ENCODE measurements around the gene CGB3. TPM values are rescaled to one million over a fixed set of nuclear protein-coding genes. Genes with fewer than 3 reads are reported as not detected.

CGB3 gene
- polyA plus RNA-seq, 1 of the 3 experiments (the other 2 are of a cell fraction) = 0.10 TPM

DNA sequence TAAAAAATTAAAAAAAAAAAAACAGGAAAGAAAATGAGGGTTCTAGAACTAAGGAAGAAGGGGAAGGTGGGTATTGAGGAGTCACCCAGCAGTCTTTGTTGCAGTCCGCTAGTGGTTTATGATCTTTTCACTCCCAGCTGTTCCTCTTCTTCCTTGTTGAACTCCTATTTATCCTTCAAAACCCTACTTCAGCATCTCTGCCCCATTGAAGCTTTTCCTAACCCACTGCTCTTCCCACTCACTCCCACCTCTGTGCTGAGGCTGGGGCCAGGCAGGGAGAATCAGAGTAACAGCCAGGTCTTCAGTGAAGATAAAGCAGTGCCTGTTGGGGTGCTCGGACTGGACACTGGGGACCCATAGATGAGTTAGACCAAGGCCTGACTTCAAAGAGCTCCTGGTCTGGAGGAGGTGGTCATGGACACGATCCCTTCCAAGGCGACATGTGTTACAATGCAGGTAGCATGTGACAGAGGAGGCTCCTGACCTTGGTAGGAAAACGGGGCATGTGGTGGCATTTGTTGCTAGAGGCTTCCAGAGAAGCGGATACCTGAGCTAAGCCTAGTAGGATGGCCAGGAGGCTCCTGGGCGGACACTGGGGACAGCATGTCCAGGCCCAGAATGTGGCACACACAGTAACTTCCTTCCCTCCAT lies 19.0 kb downstream of the CGB3 start:
- POLR2A ChIA-PET = no interaction called here
- WGBS (ENCODE audit: low lambda C conversion rate) = 95% methylated on average over 5 of the region's 7 CpGs
- no peaks in the 10 kb centered on the region for H3K4me1 ChIP-seq (ENCODE audit: control insufficient read depth in 1 of 2, insufficient read depth in 2 of 2, low read depth in 1 of 2, low read length in 1 of 2)

More for the DNA sequence above, 19.0 kb downstream of the CGB3 start:
- CTCF ChIA-PET = interaction anchor here (0.7 to 2.9 kb wide), 5 partner anchors 12 to 98 kb away, joined by 3 to 14 read pairs (median 4); partner anchors contain the start of genes GYS1 and RUVBL2
- no peak overlapping the region for H2AFZ ChIP-seq (ENCODE audit: low read depth)
- H3K79me2 ChIP-seq (ENCODE audit: insufficient read depth) = peaks cover 24% of the 10 kb centered on the region; the same call in 1 of the 2 replicates
- peaks cover 20 to 42% of the 10 kb centered on the region in 2 experiments for H3K36me3 ChIP-seq (replicated peaks in 1 of 2; ENCODE audit: control insufficient read depth in 1 of 2, insufficient read depth in 2 of 2, low read length in 1 of 2)
- no peak for DNase-seq
- no peak overlapping the region for H3K27ac ChIP-seq (ENCODE audit: low read depth in 2 of 2, low read length in 1 of 2)
- H3K9me2 ChIP-seq = no peaks in the 10 kb centered on the region
- H3K9ac ChIP-seq = no peak overlapping the region
- no peak for TF ChIP-seq MXI1 (IDR thresholded peaks at IDR 0.05; ENCODE audit: low read depth, low read length)
- no peak for TF ChIP-seq TCF12 (IDR thresholded peaks at IDR 0.05)
- no peak for TF ChIP-seq GABPA (IDR thresholded peaks at IDR 0.05; ENCODE audit: low read depth)
- TF ChIP-seq SIN3A (IDR thresholded peaks at IDR 0.05; ENCODE audit: borderline replicate concordance, low read depth, low read length) = no peak
- no peak for TF ChIP-seq JUND (IDR thresholded peaks at IDR 0.05)
- TF ChIP-seq RAD21 (IDR thresholded peaks at IDR 0.05; ENCODE audit: low read length) = no peak
- TF ChIP-seq, protein P1, sequence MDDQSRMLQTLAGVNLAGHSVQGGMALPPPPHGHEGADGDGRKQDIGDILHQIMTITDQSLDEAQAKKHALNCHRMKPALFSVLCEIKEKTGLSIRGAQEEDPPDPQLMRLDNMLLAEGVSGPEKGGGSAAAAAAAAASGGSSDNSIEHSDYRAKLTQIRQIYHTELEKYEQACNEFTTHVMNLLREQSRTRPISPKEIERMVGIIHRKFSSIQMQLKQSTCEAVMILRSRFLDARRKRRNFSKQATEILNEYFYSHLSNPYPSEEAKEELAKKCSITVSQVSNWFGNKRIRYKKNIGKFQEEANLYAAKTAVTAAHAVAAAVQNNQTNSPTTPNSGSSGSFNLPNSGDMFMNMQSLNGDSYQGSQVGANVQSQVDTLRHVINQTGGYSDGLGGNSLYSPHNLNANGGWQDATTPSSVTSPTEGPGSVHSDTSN (IDR thresholded peaks at IDR 0.05) = no peak
- TF ChIP-seq, protein P2, sequence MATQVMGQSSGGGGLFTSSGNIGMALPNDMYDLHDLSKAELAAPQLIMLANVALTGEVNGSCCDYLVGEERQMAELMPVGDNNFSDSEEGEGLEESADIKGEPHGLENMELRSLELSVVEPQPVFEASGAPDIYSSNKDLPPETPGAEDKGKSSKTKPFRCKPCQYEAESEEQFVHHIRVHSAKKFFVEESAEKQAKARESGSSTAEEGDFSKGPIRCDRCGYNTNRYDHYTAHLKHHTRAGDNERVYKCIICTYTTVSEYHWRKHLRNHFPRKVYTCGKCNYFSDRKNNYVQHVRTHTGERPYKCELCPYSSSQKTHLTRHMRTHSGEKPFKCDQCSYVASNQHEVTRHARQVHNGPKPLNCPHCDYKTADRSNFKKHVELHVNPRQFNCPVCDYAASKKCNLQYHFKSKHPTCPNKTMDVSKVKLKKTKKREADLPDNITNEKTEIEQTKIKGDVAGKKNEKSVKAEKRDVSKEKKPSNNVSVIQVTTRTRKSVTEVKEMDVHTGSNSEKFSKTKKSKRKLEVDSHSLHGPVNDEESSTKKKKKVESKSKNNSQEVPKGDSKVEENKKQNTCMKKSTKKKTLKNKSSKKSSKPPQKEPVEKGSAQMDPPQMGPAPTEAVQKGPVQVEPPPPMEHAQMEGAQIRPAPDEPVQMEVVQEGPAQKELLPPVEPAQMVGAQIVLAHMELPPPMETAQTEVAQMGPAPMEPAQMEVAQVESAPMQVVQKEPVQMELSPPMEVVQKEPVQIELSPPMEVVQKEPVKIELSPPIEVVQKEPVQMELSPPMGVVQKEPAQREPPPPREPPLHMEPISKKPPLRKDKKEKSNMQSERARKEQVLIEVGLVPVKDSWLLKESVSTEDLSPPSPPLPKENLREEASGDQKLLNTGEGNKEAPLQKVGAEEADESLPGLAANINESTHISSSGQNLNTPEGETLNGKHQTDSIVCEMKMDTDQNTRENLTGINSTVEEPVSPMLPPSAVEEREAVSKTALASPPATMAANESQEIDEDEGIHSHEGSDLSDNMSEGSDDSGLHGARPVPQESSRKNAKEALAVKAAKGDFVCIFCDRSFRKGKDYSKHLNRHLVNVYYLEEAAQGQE (IDR thresholded peaks at IDR 0.05; ENCODE audit: low read depth, low read length) = no peak
- TF ChIP-seq RCOR1 (IDR thresholded peaks at IDR 0.05; ENCODE audit: low read length) = no peak
- no peak for TF ChIP-seq TAF1 (IDR thresholded peaks at IDR 0.05; ENCODE audit: borderline replicate concordance, low read depth, low read length)
- TF ChIP-seq SMC3 (IDR thresholded peaks at IDR 0.05; ENCODE audit: low read depth, low read length) = no peak
- no peak for TF ChIP-seq RFX5 (IDR thresholded peaks at IDR 0.05; ENCODE audit: low read length)
- TF ChIP-seq YY1 (IDR thresholded peaks at IDR 0.05; ENCODE audit: low read depth) = no peak
- TF ChIP-seq, protein P3, sequence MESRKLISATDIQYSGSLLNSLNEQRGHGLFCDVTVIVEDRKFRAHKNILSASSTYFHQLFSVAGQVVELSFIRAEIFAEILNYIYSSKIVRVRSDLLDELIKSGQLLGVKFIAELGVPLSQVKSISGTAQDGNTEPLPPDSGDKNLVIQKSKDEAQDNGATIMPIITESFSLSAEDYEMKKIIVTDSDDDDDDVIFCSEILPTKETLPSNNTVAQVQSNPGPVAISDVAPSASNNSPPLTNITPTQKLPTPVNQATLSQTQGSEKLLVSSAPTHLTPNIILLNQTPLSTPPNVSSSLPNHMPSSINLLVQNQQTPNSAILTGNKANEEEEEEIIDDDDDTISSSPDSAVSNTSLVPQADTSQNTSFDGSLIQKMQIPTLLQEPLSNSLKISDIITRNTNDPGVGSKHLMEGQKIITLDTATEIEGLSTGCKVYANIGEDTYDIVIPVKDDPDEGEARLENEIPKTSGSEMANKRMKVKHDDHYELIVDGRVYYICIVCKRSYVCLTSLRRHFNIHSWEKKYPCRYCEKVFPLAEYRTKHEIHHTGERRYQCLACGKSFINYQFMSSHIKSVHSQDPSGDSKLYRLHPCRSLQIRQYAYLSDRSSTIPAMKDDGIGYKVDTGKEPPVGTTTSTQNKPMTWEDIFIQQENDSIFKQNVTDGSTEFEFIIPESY (IDR thresholded peaks at IDR 0.05; ENCODE audit: borderline replicate concordance, low read depth) = no peak
- no peak for TF ChIP-seq EP300 (IDR thresholded peaks at IDR 0.05; ENCODE audit: borderline replicate concordance in 1 of 2, low read depth in 1 of 2, low read length in 1 of 2)
- no peaks in the 10 kb centered on the region for H4K20me1 ChIP-seq (ENCODE audit: insufficient read depth)
- H3K9me3 ChIP-seq = no peaks in the 10 kb centered on the region
- H3F3A ChIP-seq (replicated peaks; ENCODE audit: insufficient read depth) = no peaks in the 10 kb centered on the region
- H3K27me3 ChIP-seq (ENCODE audit: insufficient read depth) = no peaks in the 10 kb centered on the region
- H3K4me2 ChIP-seq = no peak overlapping the region
- no peak overlapping the region for H3K4me3 ChIP-seq (ENCODE audit: low read depth in 2 of 2, low read length in 1 of 2)
